Natural killer cell (primary cell): ENCODE data around the gene DYDC2. TPM values are rescaled to one million over a fixed set of nuclear protein-coding genes. Genes with fewer than 3 reads are reported as not detected.

Experiments used
- ATAC-seq, 3 donors: fragments of 150-1000 bp in 2 of 3; fragments of 200-7000 bp in 1 of 3; cut with Tn5 transposase; 1 replicate in 1 of 3; 2 replicates in 2 of 3; pipeline ENCODE4 v1.10.0; 2021; ENCODE audit warnings: mild to moderate bottlenecking in 2 of 3, moderate library complexity in 2 of 3
- DNase-seq, 2 donors: peaks; one replicate each; pipeline versions ENCODE4 v3.0.0 to v3.0.0-alpha.2; 2013 to 2021; ENCODE audit warnings: mixed read lengths in 1 of 2
- H3K27ac ChIP-seq: one replicate; pipeline ENCODE4 v1.5.1; 2013; ENCODE audit warnings: mild to moderate bottlenecking, low read length
- H3K27me3 ChIP-seq: one replicate; pipeline ENCODE4 v1.6.1; 2013; ENCODE audit warnings: low read length; ENCODE audit not compliant: control insufficient read depth, insufficient read depth
- H3K36me3 ChIP-seq: one replicate; pipeline ENCODE4 v1.6.1; 2013; ENCODE audit warnings: low read length; ENCODE audit not compliant: control insufficient read depth, insufficient read depth
- H3K4me1 ChIP-seq: one replicate; pipeline ENCODE4 v1.6.1; 2013; ENCODE audit warnings: low read length; ENCODE audit not compliant: control insufficient read depth, insufficient read depth
- H3K4me3 ChIP-seq: one replicate; pipeline ENCODE4 v1.5.1; 2013; ENCODE audit warnings: low read length
- H3K9me3 ChIP-seq: one replicate; pipeline ENCODE4 v1.6.1; 2013; ENCODE audit warnings: low read length; ENCODE audit not compliant: control insufficient read depth, insufficient read depth
- H3K27ac Mint-ChIP-seq, 2 donors: one replicate each; pipeline ENCODE4 v1.8.0; 2022; ENCODE audit warnings: mild to moderate bottlenecking in 2 of 2, mixed read lengths in 2 of 2, moderate library complexity in 1 of 2
- H3K27me3 Mint-ChIP-seq, 2 donors: one replicate each; pipeline ENCODE4 v1.8.0; 2022; ENCODE audit warnings: low read depth in 2 of 2, mixed read lengths in 2 of 2
- H3K36me3 Mint-ChIP-seq: one replicate; pipeline ENCODE4 v1.8.0; 2022; ENCODE audit warnings: mixed read lengths
- H3K4me1 Mint-ChIP-seq, 2 donors: one replicate each; pipeline ENCODE4 v1.8.0; 2022; ENCODE audit warnings: mixed read lengths in 2 of 2
- H3K4me3 Mint-ChIP-seq: one replicate; pipeline ENCODE4 v1.8.0; 2022; ENCODE audit warnings: mild to moderate bottlenecking, moderate library complexity, mixed read lengths
- H3K9me3 Mint-ChIP-seq, 2 donors: one replicate each; pipeline ENCODE4 v1.8.0; 2022; ENCODE audit warnings: mixed read lengths in 2 of 2
- CTCF ChIP-seq: fragments of 200-600 bp; IDR thresholded peaks from one replicate; pipeline ENCODE4 v1.8.0; 2022; ENCODE audit warnings: antibody characterized with exemption
- WGBS: methylation state at CpG from one replicate; pipeline ENCODE4 v1.1.7; 2013; ENCODE audit warnings: missing lambda C conversion rate; ENCODE audit not compliant: insufficient coverage; 5-methylcytosine and 5-hydroxymethylcytosine counted together
- intact Hi-C: fragments of 100-400 bp; cut with micrococcal nuclease; formaldehyde crosslinking; loops from one replicate; pipeline ENCODE4 v1.14.2; 2022
- total RNA-seq, 4 donors: library from RNA; stranded (reverse); fragments of 120-200 nt in 1 of 4; gene quantifications; one replicate each; pipeline versions ENCODE4 v1.2.3 to v1.2.4, GENCODE V29; 2013 to 2022

DYDC2 gene
- total RNA-seq, 3 donors from 2014 or later (not counting 1 experiment from before 2014, with no cell fraction given): not detected

GRCh38 chr10:80319318-80319717 lies 37.3 kb upstream of the DYDC2 start:
- DNase-seq (no peak), ATAC-seq (no peak)
- Histone ChIP-seq H3K4me3 (no peak overlapping the region), H3K4me1 (no peaks in the 10 kb centered on the region), H3K27me3 (no peaks in the 10 kb centered on the region), H3K9me3 (no peaks in the 10 kb centered on the region), H3K36me3 (no peaks in the 10 kb centered on the region), H3K27ac (no peak overlapping the region)
- 91% methylated on average over 2 of the region's 2 CpGs for WGBS
- H3K9me3 Mint-ChIP-seq: no peaks in the 10 kb centered on the region
- no peaks in the 10 kb centered on the region for H3K36me3 Mint-ChIP-seq
- no peak overlapping the region for H3K4me3 Mint-ChIP-seq
- H3K27ac Mint-ChIP-seq: no peak overlapping the region
- intact Hi-C loops: no loop called here
- TF ChIP-seq CTCF: no peak
- peaks cover 0 to 3% of the 10 kb centered on the region in 2 donors for H3K27me3 Mint-ChIP-seq
- H3K4me1 Mint-ChIP-seq: no peaks in the 10 kb centered on the region

GRCh38 chr10:80319725-80320290 lies 36.8 kb upstream of the DYDC2 start:
- TF ChIP-seq CTCF: no peak

GRCh38 chr10:80320377-80320776 lies 36.2 kb upstream of the DYDC2 start:
- Histone ChIP-seq H3K27me3 (no peaks in the 10 kb centered on the region), H3K4me1 (no peaks in the 10 kb centered on the region), H3K4me3 (no peak overlapping the region), H3K9me3 (no peaks in the 10 kb centered on the region), H3K27ac (no peak overlapping the region), H3K36me3 (no peaks in the 10 kb centered on the region)
- DNase-seq (no peak), ATAC-seq (peak in 1 of 3 donors; percentile 27)
- Mint-ChIP-seq H3K27me3 (peaks cover 0 to 3% of the 10 kb centered on the region in 2 donors), H3K4me3 (no peak overlapping the region), H3K9me3 (no peaks in the 10 kb centered on the region), H3K27ac (no peak overlapping the region), H3K36me3 (no peaks in the 10 kb centered on the region), H3K4me1 (no peaks in the 10 kb centered on the region)
- intact Hi-C loops: no loop called here
- no peak for TF ChIP-seq CTCF

More at GRCh38 chr10:80319725-80320290, 36.8 kb upstream of the DYDC2 start:
- Mint-ChIP-seq H3K9me3 (no peaks in the 10 kb centered on the region), H3K4me3 (no peak overlapping the region), H3K27me3 (peaks cover 0 to 3% of the 10 kb centered on the region in 2 donors), H3K36me3 (no peaks in the 10 kb centered on the region), H3K27ac (no peak overlapping the region), H3K4me1 (no peaks in the 10 kb centered on the region)
- no peaks in the 10 kb centered on the region for H3K4me1 ChIP-seq
- H3K4me3 ChIP-seq: no peak overlapping the region
- DNase-seq (no peak), ATAC-seq (peak in 1 of 3 donors; percentile 27)
- H3K27ac ChIP-seq: no peak overlapping the region
- H3K27me3 ChIP-seq: no peaks in the 10 kb centered on the region
- intact Hi-C loops: no loop called here
- H3K9me3 ChIP-seq: no peaks in the 10 kb centered on the region
- H3K36me3 ChIP-seq: no peaks in the 10 kb centered on the region
- WGBS: 88% methylated on average over 2 of the region's 2 CpGs

GRCh38 chr10:80321183-80321582 lies 35.4 kb upstream of the DYDC2 start:
- Histone ChIP-seq H3K4me3 (no peak overlapping the region), H3K27me3 (no peaks in the 10 kb centered on the region), H3K9me3 (no peaks in the 10 kb centered on the region), H3K36me3 (no peaks in the 10 kb centered on the region), H3K27ac (no peak overlapping the region), H3K4me1 (no peaks in the 10 kb centered on the region)
- Mint-ChIP-seq H3K4me1 (no peaks in the 10 kb centered on the region), H3K27ac (no peak overlapping the region), H3K4me3 (no peak overlapping the region), H3K27me3 (peaks cover 0 to 3% of the 10 kb centered on the region in 2 donors), H3K9me3 (no peaks in the 10 kb centered on the region), H3K36me3 (no peaks in the 10 kb centered on the region)
- DNase-seq: no peak
- ATAC-seq: no peak
- WGBS: 100% methylated on average over 1 of the region's 5 CpGs
- intact Hi-C loops: no loop called here
- no peak for TF ChIP-seq CTCF
